ENCODE data around the gene LIPK.

The LIPK gene

GRCh38 chr10:88787463-88787862 is 81.4 kb downstream of the LIPK start:
- no peak for ATAC-seq

GRCh38 chr10:88788924-88789323 is 82.9 kb downstream of the LIPK start:
- no peak for ATAC-seq

GRCh38 chr10:88791924-88792323 is 85.9 kb downstream of the LIPK start:
- ATAC-seq, result no peak

- no peak for ATAC-seq
These were observed 86.6 kb downstream of the LIPK start for GRCh38 chr10:88792661-88793060.

GRCh38 chr10:88793712-88794299 is 87.8 kb downstream of the LIPK start:
- ATAC-seq, result peak; percentile 86 to 90

- ATAC-seq, result no peak
These were observed 88.7 kb downstream of the LIPK start for GRCh38 chr10:88794731-88795130.

- ATAC-seq, result peak; percentile 58 to 70
These were observed 94.4 kb downstream of the LIPK start for GRCh38 chr10:88800152-88801125.
